ENCODE data around the gene GPR89A. TPM values are rescaled to one million over a fixed set of nuclear protein-coding genes. Genes with fewer than 3 reads are reported as not detected.
"Not testable (repeated sequence)": the region's sequence is repeated elsewhere in the genome, so short reads cannot be mapped to it uniquely, and the experiment has no call there.

The GPR89A gene
- total RNA-seq, result 10 to 100 TPM; 29.5 to 30.8 TPM

DNA sequence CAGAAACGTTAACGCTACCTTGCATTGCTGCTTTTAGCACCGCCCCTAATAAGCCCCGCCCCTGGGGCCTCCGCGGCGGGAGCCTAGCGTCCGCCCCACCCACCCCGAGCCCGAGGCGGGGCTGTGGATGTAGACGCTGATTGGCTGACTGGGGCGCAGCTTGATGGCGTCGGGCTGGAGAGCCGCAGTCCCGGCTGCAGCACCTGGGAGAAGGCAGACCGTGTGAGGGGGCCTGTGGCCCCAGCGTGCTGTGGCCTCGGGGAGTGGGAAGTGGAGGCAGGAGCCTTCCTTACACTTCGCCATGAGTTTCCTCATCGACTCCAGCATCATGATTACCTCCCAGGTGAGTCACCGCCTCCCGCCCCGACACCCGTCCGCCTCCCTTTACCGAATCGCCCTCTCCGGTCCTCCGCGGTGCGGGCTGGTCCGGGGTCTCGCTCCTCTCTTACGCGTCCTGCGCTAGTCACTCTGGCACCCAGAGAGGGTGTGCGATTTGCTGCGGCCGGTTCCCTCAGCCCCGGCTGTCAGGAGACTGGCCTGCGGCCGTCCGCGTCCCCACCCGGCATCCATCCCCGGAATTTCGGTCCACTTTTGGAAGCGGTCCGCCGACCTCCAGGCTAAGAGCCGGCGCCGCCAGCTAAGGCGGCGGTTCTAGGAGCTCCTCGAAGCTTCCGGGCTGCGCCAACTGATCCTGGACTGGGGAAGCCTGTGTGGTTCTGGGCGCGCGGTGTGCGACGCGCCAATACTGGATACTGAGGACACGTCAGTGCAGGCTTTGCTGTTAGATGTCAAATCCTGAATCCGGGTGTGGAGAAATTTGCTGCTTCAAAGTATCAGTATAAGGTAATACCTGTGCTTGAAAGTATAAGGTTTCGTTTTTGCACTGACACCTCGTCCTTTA is at the start of gene GPR89A:
TSS of gene GPR89A (plus strand) at position 156 of the 901 bp plus-strand sequence. CDS start at position 302, 146 bp downstream.
- POLR2A ChIA-PET, CTCF ChIA-PET: not testable (repeated sequence)

DNA sequence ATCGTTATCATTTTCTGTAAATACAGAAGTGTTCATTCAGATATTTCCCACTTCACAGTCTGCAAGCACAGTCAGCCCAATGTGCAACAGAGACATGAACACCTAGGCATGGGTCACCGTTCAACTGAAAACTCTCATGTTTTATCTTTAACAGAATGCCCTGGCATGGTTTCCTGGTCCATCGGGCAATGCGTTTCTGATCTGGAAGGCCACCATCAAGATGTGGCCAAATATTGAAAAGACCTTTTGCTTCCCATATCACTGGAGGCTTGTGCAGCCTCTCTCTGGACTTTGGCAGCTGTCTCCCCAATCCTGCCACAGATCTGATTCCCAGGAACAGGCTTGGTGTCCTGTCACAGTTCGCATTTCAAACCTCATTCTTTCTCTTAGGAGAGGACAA is 21.0 kb upstream of the GPR89A start:
- CTCF ChIA-PET, POLR2A ChIA-PET: not testable (repeated sequence)

DNA sequence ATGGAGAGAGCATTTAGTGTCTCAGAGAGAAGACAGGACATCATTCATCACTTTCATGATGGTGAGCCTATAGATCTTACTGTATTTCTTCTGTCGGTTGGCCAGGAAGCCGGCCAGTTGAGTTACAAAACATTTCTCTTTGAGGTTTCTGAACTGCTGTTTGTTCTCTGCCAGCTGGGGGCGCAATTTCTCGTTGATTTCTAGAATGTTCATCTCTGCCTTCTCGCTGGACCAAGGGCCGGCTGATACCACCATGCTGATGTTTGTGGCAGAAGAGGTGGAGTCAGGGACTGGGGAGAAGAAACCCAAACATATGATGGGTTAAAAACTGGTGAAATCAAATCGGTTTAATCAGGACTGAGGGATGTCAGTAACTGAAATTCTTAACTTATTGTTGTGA is 17.0 kb upstream of the GPR89A start:
- CTCF ChIA-PET, POLR2A ChIA-PET: not testable (repeated sequence)

- POLR2A ChIA-PET, CTCF ChIA-PET: not testable (repeated sequence)
Observed at GRCh38 chr1:145592347-145592746, 15.4 kb upstream of the GPR89A start.

- CTCF ChIA-PET, POLR2A ChIA-PET: not testable (repeated sequence)
Observed at GRCh38 chr1:145595421-145595820, 12.4 kb upstream of the GPR89A start.

GRCh38 chr1:145596236-145596635 is 11.6 kb upstream of the GPR89A start:
- CTCF ChIA-PET, POLR2A ChIA-PET: not testable (repeated sequence)

- POLR2A ChIA-PET, CTCF ChIA-PET: not testable (repeated sequence)
Observed at GRCh38 chr1:145599426-145599825, 8.4 kb upstream of the GPR89A start.

- ChIA-PET CTCF (no interaction called here), POLR2A (no interaction called here)
Observed at GRCh38 chr1:145601593-145601992, 6.2 kb upstream of the GPR89A start.

- POLR2A ChIA-PET, CTCF ChIA-PET: not testable (repeated sequence)
Observed at GRCh38 chr1:145606840-145607239, 948 bp upstream of the GPR89A start.

DNA sequence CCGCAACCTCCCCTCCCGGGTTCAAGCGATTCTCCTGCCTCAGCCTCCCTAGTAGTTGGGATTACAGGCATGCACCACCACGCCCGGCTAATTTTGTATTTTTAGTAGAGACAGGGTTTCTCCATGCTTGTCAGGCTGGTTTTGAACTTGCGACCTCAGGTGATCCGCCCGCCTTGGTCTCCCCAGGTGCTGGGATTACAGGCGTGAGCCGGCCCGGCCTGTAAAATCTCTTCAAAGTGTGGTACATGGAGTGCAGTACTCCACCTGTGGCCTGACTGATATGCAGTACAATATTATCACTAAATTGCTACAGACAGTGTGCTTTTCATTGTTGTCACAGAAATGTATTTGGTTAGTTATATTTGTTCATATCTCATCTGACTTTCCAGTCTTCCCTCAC is 499 bp upstream of the GPR89A start:
- POLR2A ChIA-PET, CTCF ChIA-PET: not testable (repeated sequence)

GRCh38 chr1:145610744-145611143 is 3.0 kb downstream of the GPR89A start:
- POLR2A ChIA-PET, CTCF ChIA-PET: not testable (repeated sequence)

DNA sequence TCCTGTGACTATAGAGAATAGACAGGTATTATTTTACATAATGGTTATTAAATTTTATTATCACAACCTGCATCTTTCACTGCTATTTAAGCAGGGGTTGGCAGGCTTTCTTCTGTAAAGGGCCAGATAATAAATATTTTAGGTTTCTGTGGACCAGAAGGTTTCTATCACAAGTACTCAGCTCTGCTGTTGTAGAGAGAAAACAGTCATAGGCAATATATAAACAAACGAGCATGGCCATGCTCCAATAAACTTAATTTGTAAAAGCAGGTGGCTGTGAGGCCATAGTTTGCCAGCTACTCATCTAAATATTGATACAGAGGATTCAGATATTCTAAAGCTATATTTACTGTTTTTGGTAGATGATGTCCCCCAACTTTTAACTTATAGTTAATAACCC is 12.3 kb downstream of the GPR89A start:
- POLR2A ChIA-PET, CTCF ChIA-PET: not testable (repeated sequence)

DNA sequence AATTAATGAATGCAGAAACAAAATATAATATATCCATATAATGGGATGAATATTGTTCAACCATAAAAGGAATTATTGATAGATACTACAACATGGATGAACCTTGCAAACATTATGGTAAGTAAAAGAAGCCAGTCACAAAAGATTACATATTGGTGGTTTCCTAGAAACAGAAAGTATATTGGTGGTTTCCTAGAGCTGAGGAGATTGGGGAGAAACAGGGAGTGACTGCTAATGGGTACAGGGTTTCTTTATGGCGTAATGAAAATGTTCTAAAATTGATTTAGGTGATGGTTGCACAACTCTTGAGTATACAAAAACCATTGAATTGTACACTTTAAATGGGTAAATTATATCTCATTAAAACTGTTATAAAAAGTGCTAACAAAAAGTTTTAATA is 14.4 kb downstream of the GPR89A start:
- POLR2A ChIA-PET, CTCF ChIA-PET: not testable (repeated sequence)

GRCh38 chr1:145636237-145636636 is 28.4 kb downstream of the GPR89A start:
- POLR2A ChIA-PET, CTCF ChIA-PET: not testable (repeated sequence)

DNA sequence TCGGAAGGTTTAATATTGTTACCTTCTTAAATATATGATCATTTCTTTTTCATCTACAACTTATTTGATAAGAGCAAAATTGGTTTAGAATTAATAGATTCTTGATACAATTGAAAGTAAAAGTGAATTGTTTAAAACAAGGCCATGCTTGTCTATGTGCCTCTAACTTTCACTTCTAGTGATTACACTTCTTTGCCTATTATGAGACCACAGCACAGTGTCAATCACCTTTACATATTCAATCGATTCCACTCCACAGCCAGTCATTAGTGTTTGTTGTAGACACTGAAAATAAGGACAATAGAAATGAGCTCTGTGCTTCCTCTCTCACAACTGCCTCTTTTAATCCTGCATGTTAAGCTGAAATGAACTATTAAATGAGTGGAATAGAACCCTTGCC is 34.1 kb downstream of the GPR89A start:
- CTCF ChIA-PET, POLR2A ChIA-PET: not testable (repeated sequence)

DNA sequence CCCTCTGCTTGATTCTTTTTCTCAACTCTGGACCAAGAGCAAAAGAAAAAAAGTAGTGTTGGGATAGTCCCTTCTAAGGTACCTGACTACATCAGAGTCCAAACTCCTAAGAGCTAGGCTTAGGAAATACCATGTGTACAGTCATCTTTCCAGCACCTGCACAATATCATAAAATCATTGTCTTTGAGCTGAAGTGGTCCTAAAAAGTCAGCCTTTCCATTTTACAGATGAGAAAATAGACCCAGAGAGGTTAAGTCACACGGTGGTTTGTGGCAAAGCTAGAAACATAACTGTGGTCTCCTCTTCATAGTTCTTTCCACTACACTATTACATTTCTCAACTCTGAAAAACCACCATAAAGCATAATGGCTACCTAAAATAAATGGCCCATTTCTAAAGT is 36.2 kb downstream of the GPR89A start:
- CTCF ChIA-PET, POLR2A ChIA-PET: not testable (repeated sequence)

GRCh38 chr1:145656245-145656943 is 48.6 kb downstream of the GPR89A start:
- POLR2A ChIA-PET, CTCF ChIA-PET: not testable (repeated sequence)

GRCh38 chr1:145662502-145662901 is 54.7 kb downstream of the GPR89A start:
- POLR2A ChIA-PET, CTCF ChIA-PET: not testable (repeated sequence)

DNA sequence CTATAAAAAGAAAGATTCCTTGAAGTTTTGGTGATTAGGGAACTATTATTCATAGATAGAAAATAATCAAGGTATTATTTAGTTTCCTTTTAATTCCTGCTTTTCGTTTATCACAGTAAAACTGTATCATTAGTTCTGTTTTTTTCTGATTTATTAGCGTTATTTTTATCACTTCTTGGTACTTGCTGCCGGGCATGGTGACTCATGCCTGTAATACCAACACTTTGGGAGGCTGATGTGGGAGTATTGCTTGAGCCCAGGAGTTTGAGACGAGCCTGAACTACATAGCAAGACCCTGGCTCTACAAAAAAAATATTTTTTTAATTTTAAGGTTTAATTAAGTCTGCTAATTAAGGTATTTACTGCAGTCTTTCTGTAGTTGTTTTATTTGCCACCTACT is 57.2 kb downstream of the GPR89A start:
- CTCF ChIA-PET, POLR2A ChIA-PET: not testable (repeated sequence)

DNA sequence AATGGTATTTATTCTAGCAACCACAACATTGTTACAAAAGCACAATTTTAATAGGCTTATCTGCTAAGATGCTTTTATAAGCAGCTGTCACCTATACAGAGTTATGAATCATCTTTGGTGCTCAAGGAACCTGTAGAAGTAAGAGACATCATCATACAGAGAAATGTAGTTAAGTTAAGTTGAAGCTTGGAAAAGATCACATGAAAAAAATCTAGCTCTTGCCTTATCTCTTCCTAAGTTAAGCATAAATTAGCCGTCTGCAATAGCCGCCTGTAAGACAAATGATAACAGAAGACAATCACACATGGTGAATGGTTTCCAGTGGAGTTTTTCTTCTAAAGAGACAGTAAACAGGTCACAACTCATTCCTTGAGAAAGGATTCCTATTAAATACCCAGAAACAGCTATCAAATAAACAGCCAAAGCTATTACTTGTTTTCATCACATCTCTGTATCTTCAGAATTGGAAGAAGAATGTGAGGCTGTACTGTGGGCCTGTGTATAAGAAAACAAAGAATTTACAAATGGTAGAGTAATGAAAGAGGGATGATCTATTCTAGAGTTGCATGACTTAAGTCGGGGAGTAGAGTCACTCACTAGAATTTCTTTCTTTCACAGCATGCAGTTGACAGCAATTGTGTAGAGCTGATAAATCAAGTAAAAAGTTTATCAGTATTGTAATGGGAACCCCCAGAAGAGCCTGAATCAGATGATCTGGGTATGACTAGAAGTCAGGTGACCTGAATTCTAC is 63.4 kb downstream of the GPR89A start:
- POLR2A ChIA-PET, CTCF ChIA-PET: not testable (repeated sequence)

DNA sequence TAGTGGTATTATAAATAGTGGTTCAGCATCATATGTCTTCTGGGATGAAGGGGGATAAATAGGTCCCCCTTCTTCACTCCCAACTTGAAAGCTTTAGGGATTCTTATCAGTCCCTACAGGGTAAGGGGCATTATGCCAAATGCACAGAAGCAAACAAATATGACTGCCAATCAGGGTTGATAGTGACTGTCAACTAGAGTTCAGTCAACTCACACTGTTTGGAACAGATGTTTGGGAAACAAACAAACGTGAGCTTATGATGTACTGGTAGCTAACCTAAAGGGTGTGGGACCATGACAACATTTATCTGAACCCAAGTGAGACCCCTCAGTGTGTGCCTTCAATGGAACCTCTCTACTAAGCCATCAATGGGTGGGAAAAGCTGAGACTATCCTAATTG is 65.4 kb downstream of the GPR89A start:
- POLR2A ChIA-PET, result not testable (repeated sequence)

More for the DNA sequence above, 65.4 kb downstream of the GPR89A start:
- CTCF ChIA-PET, result not testable (repeated sequence)
